ENCODE results near the gene ZNF17. TPM values are rescaled to one million over a fixed set of nuclear protein-coding genes. Genes with fewer than 3 reads are reported as not detected.

Gene ZNF17
- total RNA-seq = 10 to 100 TPM; 17.8 to 33.1 (median 20.8) TPM

GRCh38 chr19:57410877-57411671, at the start of gene ZNF17:
Gene ZNF17, plus strand, starts transcription at chr19:57411161. Its CDS starts 2,455 bp downstream, at chr19:57413616.
- Histone ChIP-seq H3K9me3 (no peaks in the 10 kb centered on the region), H3K4me3 (replicated peaks in 1 of 3) (peak within 1 kb of the TSS; percentile 37 to 93 (median 40)), H3K27ac (peak within 1 kb of the TSS in 1 of 3 donors; percentile 29), H3K27me3 (no peaks in the 10 kb centered on the region), H3K36me3 (peaks cover 0 to 7% of the 10 kb centered on the region in 2 donors), H3K4me1 (peaks cover 14 to 18% of the 10 kb centered on the region in 2 donors)
- TF ChIP-seq POLR2A (IDR thresholded peaks at IDR 0.05) = peak in 1 of 2 donors; percentile 48
- no peak for TF ChIP-seq CTCF (IDR thresholded peaks at IDR 0.05)
- DNase-seq = peak; percentile 95 to 96
- WGBS, 2 donors = 1% methylated on average over 32 to 40 of the region's 55 CpGs
- intact Hi-C loops (cut with DNase I) = no loop called here

- H3K9me3 ChIP-seq = no peaks in the 10 kb centered on the region
- TF ChIP-seq POLR2A (IDR thresholded peaks at IDR 0.05) = no peak
- no peak for TF ChIP-seq CTCF (IDR thresholded peaks at IDR 0.05)
- WGBS, 2 donors = 76 to 81% methylated on average over 2 of the region's 2 CpGs
- H3K27ac ChIP-seq = peak overlapping the region; percentile 71 to 95 (median 90)
- H3K4me1 ChIP-seq = peaks cover 12 to 14% of the 10 kb centered on the region in 2 donors
- no peak for DNase-seq
- intact Hi-C loops (cut with DNase I) = loop anchor here (10.0 kb wide), 1 partner anchor 78 kb away; the partner anchor contains the start of gene ZNF460
- H3K36me3 ChIP-seq = peaks cover 0 to 12% of the 10 kb centered on the region in 2 donors
- H3K4me3 ChIP-seq (replicated peaks in 1 of 3) = peak overlapping the region in 2 of 3 donors; percentile 10 to 85
- no peaks in the 10 kb centered on the region for H3K27me3 ChIP-seq
These were observed 48.5 kb upstream of the ZNF17 start for GRCh38 chr19:57362419-57362818.

GRCh38 chr19:57362997-57363687, 47.8 kb upstream of the ZNF17 start, which contains the start of the genes TRAPPC2B and ZNF547:
Gene TRAPPC2B, plus strand, starts transcription at chr19:57363551. Its CDS starts 1,283 bp downstream, at chr19:57364834.
Gene ZNF547, plus strand, starts transcription at chr19:57363551. Its CDS starts 5,005 bp downstream, at chr19:57368556.
- H3K9me3 ChIP-seq = no peaks in the 10 kb centered on the region
- H3K36me3 ChIP-seq = peaks cover 0 to 6% of the 10 kb centered on the region in 2 donors
- H3K27ac ChIP-seq = peak within 1 kb of the TSS; percentile 71 to 95 (median 90)
- intact Hi-C loops (cut with DNase I) = loop anchor here (10.0 kb wide), 1 partner anchor 78 kb away; the partner anchor contains the start of gene ZNF460
- WGBS, 2 donors = 1 to 3% methylated on average over 26 to 46 of the region's 47 CpGs
- H3K4me3 ChIP-seq (replicated peaks in 1 of 3) = peak within 1 kb of the TSS; percentile 44 to 85 (median 77)
- H3K4me1 ChIP-seq = peaks cover 12 to 14% of the 10 kb centered on the region in 2 donors
- TF ChIP-seq POLR2A (IDR thresholded peaks at IDR 0.05) (peak in 1 of 2 donors; percentile 73), CTCF (IDR thresholded peaks at IDR 0.05) (no peak)
- no peaks in the 10 kb centered on the region for H3K27me3 ChIP-seq
- DNase-seq = peak; percentile 100

GRCh38 chr19:57363688-57364181, 47.2 kb upstream of the ZNF17 start:
- no peak for TF ChIP-seq CTCF (IDR thresholded peaks at IDR 0.05)
- no peak for TF ChIP-seq POLR2A (IDR thresholded peaks at IDR 0.05)
- Histone ChIP-seq H3K27me3 (no peaks in the 10 kb centered on the region), H3K36me3 (peaks cover 0 to 5% of the 10 kb centered on the region in 2 donors), H3K4me3 (replicated peaks in 1 of 3) (peak overlapping the region; percentile 44 to 85 (median 77)), H3K9me3 (no peaks in the 10 kb centered on the region), H3K4me1 (peaks cover 12 to 14% of the 10 kb centered on the region in 2 donors), H3K27ac (peak overlapping the region; percentile 71 to 95 (median 90))
- intact Hi-C loops (cut with DNase I) = loop anchor here (10.0 kb wide), 1 partner anchor 79 kb away; the partner anchor contains the start of gene ZNF460
- whole genome bisulfite sequencing, 2 donors = 0 to 1% methylated on average over 4 to 17 of the region's 18 CpGs
- peak; percentile 15 to 30 for DNase-seq

All from thyroid gland (tissue), 4 donors.